OCI-LY3 (cell line): ENCODE measurements around the gene UGT1A9.

Experiments used
- CTCF ChIP-seq: fragments of 200-600, 300-600 bp; sonication (generic); IDR thresholded peaks from 2 replicates; pipeline ENCODE4 v1.5.1; 2014; ENCODE audit warnings: antibody characterized with exemption, low read length, low read depth
- EZH2phosphoT487 ChIP-seq: fragments of 200-600 bp; shearing (Covaris generic); IDR thresholded peaks from 2 replicates; pipeline ENCODE4 v1.6.1; 2018; ENCODE audit warnings: antibody characterized with exemption, mixed run types, low read depth

DNA sequence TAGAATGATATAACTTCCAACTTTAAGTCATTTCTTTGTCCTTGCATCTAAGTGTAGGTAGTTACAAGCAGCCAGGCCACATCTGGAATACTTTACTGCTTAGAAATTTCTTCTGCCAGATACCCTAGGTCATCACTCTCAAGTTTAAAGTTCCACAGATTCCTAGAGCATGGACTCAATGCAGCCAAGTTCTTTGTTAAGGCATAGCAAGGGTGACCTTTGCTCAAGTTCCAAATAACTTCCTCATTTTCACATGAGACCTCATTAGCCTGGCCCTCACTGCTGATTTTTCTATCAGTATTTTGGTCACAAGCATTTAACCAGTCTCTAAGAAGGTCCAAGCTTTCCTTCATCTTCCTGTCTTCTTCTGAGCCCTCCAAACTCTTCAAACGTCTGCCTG is 7.8 kb upstream of the UGT1A9 start:
- TF ChIP-seq CTCF = no peak
- TF ChIP-seq EZH2phosphoT487 = no peak
